Sigmoid colon (tissue), 4 donors: ENCODE results near the gene KCNK15.

Source experiments
- EP300 ChIP-seq, 4 donors: sonication (generic); formaldehyde crosslinking; IDR thresholded peaks; one replicate each; pipeline ENCODE4 v1.6.1; 2017; ENCODE audit warnings: antibody characterized with exemption in 4 of 4
- POLR2A ChIP-seq, 2 donors: fragments of 450-650 bp; IDR thresholded peaks; one replicate each; pipeline ENCODE4 v1.6.1; 2016; ENCODE audit warnings: antibody characterized with exemption in 2 of 2, mild to moderate bottlenecking in 2 of 2, moderate library complexity in 2 of 2
- POLR2AphosphoS5 ChIP-seq, 4 donors: sonication (generic); formaldehyde crosslinking; IDR thresholded peaks; one replicate each; pipeline ENCODE4 v1.6.1; 2017; ENCODE audit warnings: antibody characterized with exemption in 4 of 4
- TF ChIP-seq, protein P1 (sequence below), 4 experiments: fragments of 450-650 bp in 3 of 4; fragments of 200-600 bp in 1 of 4; IDR thresholded peaks; one replicate each; pipeline ENCODE4 v1.5.1; 2016 to 2019; ENCODE audit warnings: antibody characterized with exemption in 4 of 4, mild to moderate bottlenecking in 3 of 4, moderate library complexity in 2 of 4

DNA sequence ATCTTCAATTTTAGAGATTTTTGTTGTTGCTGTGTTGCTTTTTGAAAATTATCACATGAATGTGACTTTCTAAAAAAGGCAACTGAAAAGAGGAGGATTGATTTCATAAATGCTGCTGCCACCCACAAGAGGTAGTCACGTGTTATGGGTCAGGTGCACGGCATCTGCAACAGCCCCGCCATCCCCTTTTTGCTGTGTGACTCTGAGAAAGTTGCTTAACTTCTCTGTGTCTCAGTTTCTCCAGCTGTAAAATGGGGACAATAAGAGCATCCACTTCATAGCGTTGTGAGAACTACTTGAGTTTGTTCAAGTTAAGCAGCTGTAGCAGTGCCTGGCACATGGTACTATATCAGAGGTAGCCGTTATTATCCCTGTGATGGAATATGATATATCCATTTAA, 19.8 kb upstream of the KCNK15 start:
- TF ChIP-seq, protein P1, sequence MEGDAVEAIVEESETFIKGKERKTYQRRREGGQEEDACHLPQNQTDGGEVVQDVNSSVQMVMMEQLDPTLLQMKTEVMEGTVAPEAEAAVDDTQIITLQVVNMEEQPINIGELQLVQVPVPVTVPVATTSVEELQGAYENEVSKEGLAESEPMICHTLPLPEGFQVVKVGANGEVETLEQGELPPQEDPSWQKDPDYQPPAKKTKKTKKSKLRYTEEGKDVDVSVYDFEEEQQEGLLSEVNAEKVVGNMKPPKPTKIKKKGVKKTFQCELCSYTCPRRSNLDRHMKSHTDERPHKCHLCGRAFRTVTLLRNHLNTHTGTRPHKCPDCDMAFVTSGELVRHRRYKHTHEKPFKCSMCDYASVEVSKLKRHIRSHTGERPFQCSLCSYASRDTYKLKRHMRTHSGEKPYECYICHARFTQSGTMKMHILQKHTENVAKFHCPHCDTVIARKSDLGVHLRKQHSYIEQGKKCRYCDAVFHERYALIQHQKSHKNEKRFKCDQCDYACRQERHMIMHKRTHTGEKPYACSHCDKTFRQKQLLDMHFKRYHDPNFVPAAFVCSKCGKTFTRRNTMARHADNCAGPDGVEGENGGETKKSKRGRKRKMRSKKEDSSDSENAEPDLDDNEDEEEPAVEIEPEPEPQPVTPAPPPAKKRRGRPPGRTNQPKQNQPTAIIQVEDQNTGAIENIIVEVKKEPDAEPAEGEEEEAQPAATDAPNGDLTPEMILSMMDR (IDR thresholded peaks at IDR 0.05): no peak
- no peak for TF ChIP-seq POLR2A (IDR thresholded peaks at IDR 0.05)
- TF ChIP-seq POLR2AphosphoS5 (IDR thresholded peaks at IDR 0.05): no peak
- no peak for TF ChIP-seq EP300 (IDR thresholded peaks at IDR 0.05)
